HG03108 (cell line): Measurements from ENCODE around the gene ADRA1B.
"Not testable (repeated sequence)": the region's sequence is repeated elsewhere in the genome, so short reads cannot be mapped to it uniquely, and the experiment has no call there.

Experiments used
- ATAC-seq: cut with Tn5 transposase; IDR thresholded peaks from one replicate; pipeline ENCODE4 v1.9.1; 2021; ENCODE audit warnings: moderate library complexity; ENCODE audit not compliant: unreplicated experiment

ADRA1B gene

GRCh38 chr5:159965031-159965837 lies 49.0 kb downstream of the ADRA1B start:
- no peak for ATAC-seq

DNA sequence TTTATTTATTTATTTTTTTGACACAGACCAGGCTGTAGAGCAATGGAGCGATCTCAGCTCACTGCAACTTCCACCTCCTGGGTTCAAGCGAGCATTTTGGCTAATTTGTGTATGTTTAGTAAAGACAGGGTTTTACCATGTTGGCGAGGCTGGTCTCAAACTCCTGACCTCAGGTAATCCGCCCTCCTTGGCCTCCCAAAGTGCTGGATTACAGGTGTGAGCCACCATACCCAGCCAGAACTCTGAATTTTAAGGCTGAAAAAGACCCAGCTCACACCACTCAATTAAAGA lies 49.5 kb downstream of the ADRA1B start:
- not testable (repeated sequence) for ATAC-seq

GRCh38 chr5:159969966-159970365 lies 53.7 kb downstream of the ADRA1B start:
- no peak for ATAC-seq

GRCh38 chr5:159971038-159971437 lies 54.8 kb downstream of the ADRA1B start:
- ATAC-seq: no peak

GRCh38 chr5:159971514-159971913 lies 55.2 kb downstream of the ADRA1B start:
- no peak for ATAC-seq

- ATAC-seq: no peak
Observed at GRCh38 chr5:159971931-159972461, 55.7 kb downstream of the ADRA1B start.

DNA sequence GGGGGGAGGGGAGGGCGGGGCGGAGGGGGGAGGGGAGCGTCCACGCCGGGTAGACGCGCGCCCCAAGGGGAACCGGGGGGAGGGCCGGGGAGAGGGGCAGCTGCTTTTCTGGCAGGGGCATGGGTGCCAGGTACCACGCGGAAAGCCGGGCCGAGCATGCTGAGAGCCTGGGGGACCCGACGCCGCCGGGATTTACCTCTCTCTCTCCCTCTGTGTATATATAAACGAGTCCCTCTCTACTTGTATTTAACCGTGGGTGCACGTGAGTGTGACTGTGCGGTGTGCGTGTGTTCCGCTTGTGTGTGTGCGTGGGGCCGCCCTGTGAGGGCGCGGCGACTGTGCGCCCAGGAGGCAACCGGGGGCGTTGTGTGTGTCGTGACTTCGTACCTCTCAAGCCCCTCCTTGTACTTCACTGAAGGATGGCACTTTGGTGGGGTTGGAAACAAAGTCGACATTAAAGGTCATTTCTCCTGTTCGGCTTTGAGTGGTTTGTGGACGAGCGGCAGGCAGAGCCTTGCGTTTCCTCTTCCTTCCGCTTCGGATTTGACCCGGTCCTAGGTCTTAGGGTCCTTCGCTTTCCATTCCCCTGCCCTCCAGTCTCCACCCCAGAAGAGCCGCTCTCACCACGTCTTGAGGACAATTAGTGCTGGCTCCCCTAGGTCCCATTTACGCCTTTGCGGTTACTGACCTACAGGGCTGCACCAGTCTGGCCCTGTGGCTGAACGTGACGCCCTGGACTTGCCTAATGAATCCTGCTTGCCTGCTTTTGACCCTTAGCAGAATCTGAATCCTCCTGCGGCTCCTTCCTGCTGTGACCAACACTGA lies 56.5 kb downstream of the ADRA1B start:
- ATAC-seq: no peak

DNA sequence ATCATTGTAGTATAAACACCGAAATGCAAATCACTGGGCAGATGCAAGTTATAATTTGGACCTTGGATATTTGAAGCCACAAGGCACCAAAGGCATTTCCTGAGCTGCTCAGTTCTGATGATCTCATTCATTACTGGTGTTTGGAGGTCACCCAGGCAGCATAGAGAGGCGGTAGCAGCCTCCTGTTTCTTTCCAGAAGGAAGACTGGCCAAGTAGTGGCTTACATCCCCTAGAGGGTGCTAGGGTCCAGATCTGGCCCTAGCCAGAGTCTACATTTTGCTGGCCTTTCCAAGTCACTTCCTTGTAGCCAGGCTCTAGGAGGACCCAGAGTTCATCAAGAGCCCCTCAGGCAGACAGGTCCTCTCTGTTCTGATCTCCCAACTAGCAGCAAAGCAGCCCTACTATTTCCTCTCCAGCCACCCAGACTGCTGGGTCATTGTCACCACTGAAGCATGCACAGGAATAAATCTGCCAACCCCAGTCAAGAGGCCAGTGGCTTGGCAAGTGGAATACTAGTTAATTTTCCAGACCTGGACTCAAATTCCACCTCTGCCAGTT lies 59.3 kb downstream of the ADRA1B start:
- ATAC-seq: no peak

DNA sequence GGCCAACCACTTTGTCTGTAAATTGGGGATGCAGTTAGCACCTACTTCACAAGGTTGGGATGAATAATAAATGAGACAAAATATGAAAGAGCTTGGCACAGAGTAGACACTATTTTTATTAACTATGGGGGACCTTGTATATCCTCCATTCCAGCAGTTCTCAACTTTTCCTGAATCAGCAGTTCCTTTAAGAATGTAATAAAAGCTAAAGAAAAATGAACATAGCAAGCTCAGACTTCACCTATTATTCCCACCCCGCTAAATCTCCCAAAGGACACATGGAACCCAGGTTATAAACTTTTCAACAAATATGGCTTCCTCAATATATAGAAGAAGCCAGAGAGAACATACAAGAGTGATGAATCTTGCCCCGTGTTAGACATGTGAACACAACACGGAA lies 60.6 kb downstream of the ADRA1B start:
- ATAC-seq: no peak

DNA sequence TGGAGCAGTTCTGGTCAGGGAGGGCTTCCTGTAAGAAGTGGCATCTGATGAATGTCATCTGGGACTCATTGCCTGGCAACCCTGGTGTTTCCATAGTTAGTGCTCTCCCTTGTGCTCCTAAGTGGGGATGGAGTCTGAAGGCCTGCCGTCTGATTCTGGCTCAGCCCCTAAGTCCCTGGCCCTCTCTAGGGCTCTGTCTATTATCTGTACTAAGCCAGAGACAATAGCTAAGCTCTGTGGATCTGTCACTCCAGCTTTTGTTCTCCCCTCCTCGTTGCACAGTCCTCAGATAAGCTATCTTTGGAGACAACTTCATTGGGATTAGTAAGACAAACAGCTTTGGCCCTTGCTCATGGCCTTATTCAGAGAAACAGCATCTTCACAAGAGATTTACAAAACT lies 62.1 kb downstream of the ADRA1B start:
- ATAC-seq: no peak

DNA sequence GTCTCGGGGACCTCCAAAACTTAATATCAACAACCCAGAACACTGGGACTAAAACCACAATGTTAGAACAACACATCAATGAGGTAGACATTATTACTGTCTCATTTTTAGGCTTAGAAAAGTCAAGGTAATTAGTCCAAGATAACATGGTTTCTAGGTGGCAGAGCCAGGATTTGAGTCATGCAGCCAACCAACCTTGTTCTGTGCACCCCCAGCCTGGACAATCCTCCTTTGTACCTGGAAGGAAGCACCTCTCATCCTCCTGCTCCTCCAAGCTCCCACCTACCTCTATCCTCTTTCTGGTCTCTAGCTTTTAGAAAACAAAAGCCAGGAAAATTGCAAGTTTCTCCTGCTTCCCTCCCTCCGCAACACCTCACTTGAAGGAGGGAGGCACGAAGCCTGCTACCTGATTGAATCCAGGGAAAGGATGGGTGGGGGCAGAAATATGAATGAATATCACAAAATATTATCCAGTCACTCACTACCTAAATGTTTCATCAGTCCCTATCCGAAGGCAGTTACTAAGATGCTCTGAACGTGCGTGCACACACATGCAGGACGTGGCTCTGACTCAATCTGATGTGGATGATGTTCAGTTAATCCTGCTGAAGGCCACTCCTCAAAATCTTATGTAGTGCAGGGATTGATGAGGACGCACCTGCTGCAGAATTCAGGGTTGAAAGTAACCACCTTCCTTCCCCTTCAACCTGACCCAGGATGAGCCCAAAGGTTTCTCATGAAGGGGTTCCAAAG lies 66.3 kb downstream of the ADRA1B start:
- ATAC-seq: no peak

GRCh38 chr5:159987031-159987674 lies 70.9 kb downstream of the ADRA1B start:
- ATAC-seq: peak; percentile 90

DNA sequence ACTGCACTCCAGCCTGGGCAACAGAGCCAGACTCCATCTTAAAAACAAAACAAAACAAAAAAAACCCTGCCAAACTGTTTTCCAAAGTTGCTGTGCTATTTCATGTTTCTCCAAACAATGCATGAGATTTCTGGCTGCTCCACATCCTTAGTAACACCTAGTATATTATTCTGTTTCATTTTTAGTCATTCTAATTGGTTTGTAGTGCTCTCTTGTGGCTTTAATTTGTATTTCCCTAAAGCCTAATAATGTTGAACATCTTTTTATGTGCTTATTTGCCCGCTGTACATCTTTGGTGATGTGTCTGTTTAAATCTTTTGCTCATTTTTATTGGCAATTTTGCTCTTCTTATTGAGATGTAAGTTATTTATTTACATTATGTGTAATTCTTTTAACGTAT lies 74.2 kb downstream of the ADRA1B start:
- no peak for ATAC-seq

GRCh38 chr5:159992566-159992965 lies 76.3 kb downstream of the ADRA1B start:
- ATAC-seq: no peak

DNA sequence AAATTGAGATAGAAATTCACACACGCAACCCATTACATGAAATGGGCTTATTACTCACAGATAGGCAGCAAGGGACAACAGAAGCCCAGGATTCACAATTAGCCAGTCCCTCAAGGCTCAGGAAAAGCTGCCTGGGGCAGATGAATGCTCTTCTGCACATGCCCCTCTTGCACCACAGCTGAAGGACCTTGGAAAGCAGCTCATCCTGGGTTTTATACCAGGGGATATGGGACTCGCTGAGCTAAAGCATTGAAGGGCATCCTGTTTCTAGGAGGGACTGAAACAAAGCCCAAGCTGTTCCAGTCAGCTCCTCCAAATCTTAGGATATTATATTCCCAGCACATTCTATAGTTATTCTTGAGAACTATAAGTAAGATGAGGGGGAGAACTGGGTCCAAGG lies 76.9 kb downstream of the ADRA1B start:
- ATAC-seq: no peak

- no peak for ATAC-seq
Observed at GRCh38 chr5:159995907-159996306, 79.6 kb downstream of the ADRA1B start.

DNA sequence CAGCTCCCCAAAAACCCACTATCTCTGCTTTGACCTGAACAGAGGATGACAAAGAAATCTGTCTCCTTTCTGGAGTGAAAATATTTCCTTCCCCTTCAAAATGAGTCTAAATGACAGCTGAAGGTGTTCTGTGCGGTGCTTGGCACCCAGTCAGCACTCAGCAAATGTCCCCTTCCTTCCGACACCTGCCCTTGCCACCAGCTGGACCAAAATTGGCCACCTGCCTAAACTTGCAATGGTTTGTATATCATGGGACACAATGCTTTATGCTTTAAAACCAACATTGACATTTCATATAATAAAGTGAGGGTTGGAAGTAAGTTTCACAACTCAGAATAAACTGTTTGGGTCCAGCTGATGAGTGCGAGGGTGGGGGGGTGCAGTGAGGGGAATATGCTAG lies 85.2 kb downstream of the ADRA1B start:
- ATAC-seq: no peak

- no peak for ATAC-seq
Observed at GRCh38 chr5:160007514-160007913, 91.2 kb downstream of the ADRA1B start.

GRCh38 chr5:160008529-160008876 lies 92.2 kb downstream of the ADRA1B start:
- not testable (repeated sequence) for ATAC-seq

DNA sequence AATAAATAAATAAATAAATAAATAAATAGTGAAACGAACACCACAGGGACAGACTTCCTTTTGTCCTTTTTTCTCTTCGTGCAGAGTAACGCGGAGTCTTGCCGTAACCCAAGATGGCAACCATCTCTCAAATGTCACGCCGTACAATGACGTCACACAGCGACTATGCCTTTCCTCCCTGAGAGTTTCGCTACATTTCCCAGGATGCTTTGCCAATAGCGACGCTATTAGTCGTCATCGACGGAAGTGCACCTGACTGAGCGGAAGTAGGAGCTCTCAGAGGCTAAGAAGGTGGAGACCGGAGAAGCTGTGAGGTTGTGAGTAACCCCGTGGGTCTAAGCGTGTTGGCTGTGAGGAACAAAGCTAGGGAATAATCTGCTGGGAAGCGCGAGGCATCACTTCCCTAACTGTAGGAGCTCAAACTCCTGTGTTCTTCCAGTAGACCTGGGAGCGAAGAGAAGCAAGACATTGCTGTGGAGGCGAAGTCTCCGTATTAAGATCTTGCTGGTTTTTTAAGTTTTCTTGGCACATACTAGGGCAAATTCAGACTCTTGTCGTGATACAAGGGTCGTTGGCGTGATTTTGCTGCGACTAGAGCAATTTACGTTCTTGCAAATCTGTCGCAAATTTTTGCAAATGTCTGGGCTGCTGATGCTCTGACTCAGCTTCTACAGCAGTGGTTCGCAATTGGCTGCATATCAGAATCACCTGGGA lies 92.8 kb downstream of the ADRA1B start, which contains the start of gene TTC1:
Gene TTC1 (plus strand): TSS at position 263 of the 714 bp plus-strand sequence. CDS start 1,390 bp downstream, outside the sequence.
- peak; percentile 100 for ATAC-seq
